H1 (cell line): ENCODE data around the gene MAGI1. TPM values are rescaled to one million over a fixed set of nuclear protein-coding genes. Genes with fewer than 3 reads are reported as not detected.
"Not testable (repeated sequence)": the region's sequence is repeated elsewhere in the genome, so short reads cannot be mapped to it uniquely, and the experiment has no call there.

ENCODE experiments used
- CTCF ChIA-PET: fragments of 300-600 bp; sonication (Branson Sonifier 250); formaldehyde crosslinking; loops from one replicate; lab custom pipeline; 2021; ENCODE audit not compliant: partially characterized antibody; lab: Charles Lee
- POLR2A ChIA-PET: fragments of 300-600 bp; sonication (Branson Sonifier 250); formaldehyde crosslinking; loops from one replicate; lab custom pipeline; 2021; ENCODE audit warnings: inconsistent platforms; ENCODE audit not compliant: partially characterized antibody; lab: Charles Lee
- DNase-seq, 2 experiments: peaks; one replicate each; pipeline versions ENCODE4 v3.0.0 to v3.0.0-alpha.2; 2010 to 2022; ENCODE audit warnings: low spot score in 2 of 2, low read depth in 1 of 2, mixed read lengths in 1 of 2
- FAIRE-seq: peaks from 2 replicates; lab custom pipeline; 2011; peaks lifted over from hg19 to GRCh38; lab: Jason Lieb, UNC
- H2AFZ ChIP-seq: 2 replicates; pipeline ENCODE4 v1.8.1; 2012; ENCODE audit warnings: low read length, inconsistent platforms
- H2AK5ac ChIP-seq: 2 replicates; pipeline ENCODE4 v1.6.1; 2013; ENCODE audit warnings: low read depth, low read length
- H2BK120ac ChIP-seq: replicated peaks from 2 replicates; pipeline ENCODE3; 2013; ENCODE audit warnings: low read depth, low read length, inconsistent platforms
- H2BK12ac ChIP-seq: 2 replicates; pipeline ENCODE4 v1.6.1; 2013; ENCODE audit warnings: low read depth, low read length
- H2BK15ac ChIP-seq: 2 replicates; pipeline ENCODE4 v1.6.1; 2013; ENCODE audit warnings: low read length
- H2BK20ac ChIP-seq: 2 replicates; pipeline ENCODE4 v1.6.1; 2013; ENCODE audit warnings: low read length
- H2BK5ac ChIP-seq: 2 replicates; pipeline ENCODE4 v1.6.1; 2013; ENCODE audit warnings: low read depth, low read length
- H3K14ac ChIP-seq: 2 replicates; pipeline ENCODE4 v1.6.1; 2013; ENCODE audit warnings: inconsistent platforms; ENCODE audit not compliant: insufficient read length
- H3K18ac ChIP-seq: 2 replicates; pipeline ENCODE4 v1.6.1; 2013; ENCODE audit warnings: low read length; ENCODE audit errors: extremely low read depth
- H3K23ac ChIP-seq: 2 replicates; pipeline ENCODE4 v1.6.1; 2013; ENCODE audit warnings: inconsistent platforms; ENCODE audit not compliant: insufficient read length
- H3K23me2 ChIP-seq: 2 replicates; pipeline ENCODE4 v1.6.1; 2013; ENCODE audit warnings: low read depth, low read length
- H3K27ac ChIP-seq: 2 replicates; pipeline ENCODE4 v1.6.1; 2011; ENCODE audit warnings: low read depth, low read length, inconsistent platforms
- H3K27me3 ChIP-seq, 4 experiments: replicated peaks in 1 of 4; 1 replicate in 1 of 4; 2 replicates in 3 of 4; pipeline versions ENCODE4 v1.6.1 to v1.8.1; 2011 to 2013; ENCODE audit warnings: low read length in 3 of 4, mild to moderate bottlenecking in 3 of 4, inconsistent platforms in 2 of 4, mixed read lengths in 2 of 4, moderate library complexity in 1 of 4; ENCODE audit not compliant: control insufficient read depth in 3 of 4, insufficient read depth in 3 of 4; ENCODE audit errors: extremely low read depth in 1 of 4
- H3K36me3 ChIP-seq, 4 experiments: 2 replicates each; pipeline versions ENCODE4 v1.6.1 to v1.8.1; 2011 to 2013; ENCODE audit warnings: mild to moderate bottlenecking in 4 of 4, low read length in 3 of 4, moderate library complexity in 2 of 4, control low read depth in 1 of 4, inconsistent platforms in 1 of 4; ENCODE audit not compliant: insufficient read depth in 4 of 4, control insufficient read depth in 2 of 4
- H3K4ac ChIP-seq: replicated peaks from 2 replicates; pipeline ENCODE3; 2013; ENCODE audit warnings: low read length, low read depth, mixed read lengths, inconsistent platforms; ENCODE audit not compliant: insufficient read length
- H3K4me1 ChIP-seq, 4 experiments: replicated peaks in 1 of 4; 1 replicate in 1 of 4; 2 replicates in 3 of 4; pipeline versions ENCODE4 v1.6.1 to v1.8.1; 2011 to 2013; ENCODE audit warnings: low read length in 3 of 4, inconsistent platforms in 2 of 4, mixed read lengths in 1 of 4; ENCODE audit not compliant: insufficient read depth in 4 of 4, control insufficient read depth in 3 of 4
- H3K4me2 ChIP-seq, 2 experiments: 2 replicates each; pipeline versions ENCODE4 v1.6.1 to v1.8.1; 2011 to 2013; ENCODE audit warnings: low read depth in 2 of 2, low read length in 2 of 2, control low read depth in 1 of 2, inconsistent platforms in 1 of 2, mild to moderate bottlenecking in 1 of 2; ENCODE audit not compliant: insufficient read depth in 1 of 2
- H3K4me3 ChIP-seq, 4 experiments: fragments of 200-600, 300-600 bp in 1 of 4; sonication (generic), shearing (Covaris generic), sonication (Bioruptor Twin) in 1 of 4; 2 replicates each; pipeline versions ENCODE4 v1.5.1 to v1.8.1; 2011 to 2016; ENCODE audit warnings: low read length in 4 of 4, low read depth in 3 of 4, control low read depth in 2 of 4, inconsistent platforms in 2 of 4, mild to moderate bottlenecking in 2 of 4, mixed read lengths in 1 of 4, moderate library complexity in 1 of 4; ENCODE audit not compliant: insufficient read depth in 2 of 4; ENCODE audit errors: extremely low read depth in 1 of 4
- H3K56ac ChIP-seq: replicated peaks from 2 replicates; pipeline ENCODE3; 2013; ENCODE audit warnings: low read depth, mild to moderate bottlenecking, mixed read lengths, low read length, inconsistent platforms; ENCODE audit not compliant: insufficient read length
- H3K79me1 ChIP-seq: 2 replicates; pipeline ENCODE4 v1.6.1; 2013; ENCODE audit warnings: low read depth, low read length, control low read depth
- H3K79me2 ChIP-seq, 2 experiments: 2 replicates each; pipeline versions ENCODE4 v1.6.1 to v1.8.1; 2012 to 2013; ENCODE audit warnings: low read length in 2 of 2, mild to moderate bottlenecking in 2 of 2, inconsistent platforms in 1 of 2; ENCODE audit not compliant: insufficient read depth in 2 of 2, control insufficient read depth in 1 of 2
- H3K9ac ChIP-seq, 4 experiments: replicated peaks in 1 of 4; 1 replicate in 1 of 4; 2 replicates in 3 of 4; pipeline versions ENCODE4 v1.6.1 to v1.8.1; 2011 to 2013; ENCODE audit warnings: low read depth in 3 of 4, low read length in 3 of 4, control low read depth in 2 of 4, mild to moderate bottlenecking in 2 of 4, moderate library complexity in 2 of 4, inconsistent platforms in 1 of 4; ENCODE audit errors: extremely low read depth in 1 of 4
- H3K9me3 ChIP-seq, 2 experiments: 2 replicates each; pipeline versions ENCODE4 v1.6.1 to v1.8.1; 2012 to 2013; ENCODE audit warnings: mild to moderate bottlenecking in 2 of 2, moderate library complexity in 2 of 2, control low read depth in 1 of 2, inconsistent platforms in 1 of 2, low read depth in 1 of 2, low read length in 1 of 2, mixed read lengths in 1 of 2; ENCODE audit not compliant: insufficient read depth in 2 of 2
- H4K20me1 ChIP-seq, 2 experiments: replicated peaks in 1 of 2; 2 replicates each; pipeline versions ENCODE3 to v1.8.1; 2011 to 2013; ENCODE audit warnings: inconsistent platforms in 2 of 2, low read length in 2 of 2, mild to moderate bottlenecking in 1 of 2; ENCODE audit not compliant: insufficient read depth in 2 of 2, control insufficient read depth in 1 of 2
- H4K5ac ChIP-seq: 2 replicates; pipeline ENCODE4 v1.6.1; 2013; ENCODE audit warnings: low read length, low read depth, mixed read lengths, inconsistent platforms; ENCODE audit not compliant: insufficient read length
- H4K8ac ChIP-seq: 2 replicates; pipeline ENCODE4 v1.8.0; 2013; ENCODE audit warnings: mild to moderate bottlenecking, moderate library complexity, low read length, inconsistent platforms; ENCODE audit not compliant: insufficient read depth; ENCODE audit errors: extremely low read depth
- H4K91ac ChIP-seq: replicated peaks from 2 replicates; pipeline ENCODE3; 2013; ENCODE audit warnings: low read length, mixed read lengths, inconsistent platforms; ENCODE audit not compliant: insufficient read length
- POLR2A ChIP-seq, 2 experiments: IDR thresholded peaks; 1 replicate in 1 of 2; 2 replicates in 1 of 2; pipeline ENCODE4 v1.6.1; 2011; ENCODE audit warnings: low read depth in 2 of 2, low read length in 2 of 2, mild to moderate bottlenecking in 2 of 2; ENCODE audit errors: control extremely low read depth in 1 of 2
- POLR2AphosphoS5 ChIP-seq: IDR thresholded peaks from 2 replicates; pipeline ENCODE4 v1.6.1; 2011; ENCODE audit warnings: low read depth, low read length
- TAF7 ChIP-seq: optimal IDR thresholded peaks from 2 replicates; pipeline ENCODE3; 2011; ENCODE audit warnings: low read depth, mild to moderate bottlenecking, inconsistent platforms, low read length, moderate library complexity, borderline replicate concordance
- TBP ChIP-seq: IDR thresholded peaks from 2 replicates; pipeline ENCODE4 v1.6.1; 2011; ENCODE audit warnings: low read depth, low read length, improper control_type of control experiment
- WGBS, 2 experiments: shearing (Covaris generic) in 1 of 2; methylation state at CpG; one replicate each; pipeline versions ENCODE4 v1.1.6 to v1.1.7; 2013 to 2015; ENCODE audit warnings: low lambda C conversion rate in 2 of 2, mixed read lengths in 2 of 2, inconsistent platforms in 1 of 2, low coverage in 1 of 2, missing lambda C conversion rate in 1 of 2; ENCODE audit not compliant: insufficient replicate concordance in 2 of 2, insufficient coverage in 1 of 2, insufficient read length in 1 of 2; ENCODE audit errors: extremely low coverage in 1 of 2, missing lambda C conversion rate in 1 of 2; 5-methylcytosine and 5-hydroxymethylcytosine counted together
- polyA plus RNA-seq, 7 experiments: library from polyadenylated mRNA; depleted of rRNA in 3 of 7; stranded (reverse) in 5 of 7; unstranded in 2 of 7; fragments of >200 nt in 5 of 7; fragments of 200-250 nt in 2 of 7; gene quantifications; 1 replicate in 5 of 7; 2 replicates in 1 of 7; 4 replicates in 1 of 7; pipeline versions ENCODE4 v1.2.1 to v1.2.3, GENCODE V29; 2011 to 2013; ENCODE audit warnings: missing spikeins in 2 of 7, mixed read lengths in 2 of 7
- total RNA-seq: library from RNA; stranded (reverse); fragmentation: NEBNext Ultra II Directional; extraction: Animal tissue kit (Norgen Biotek cat#: 25700); gene quantifications from 2 replicates; pipeline ENCODE4 v1.2.1, GENCODE V29; 2021

The MAGI1 gene
- total and polyA plus RNA-seq, 2 of the 8 experiments (the other 6 are each of a cell fraction or from before 2014, with no cell fraction given) = 19.8 to 78.0 TPM

- H2AK5ac ChIP-seq, H2AFZ ChIP-seq, H3K27ac ChIP-seq, H3K56ac ChIP-seq, H3K79me2 ChIP-seq, H3K4ac ChIP-seq, H4K20me1 ChIP-seq, H3K23me2 ChIP-seq, H3K4me2 ChIP-seq, H3K4me1 ChIP-seq, FAIRE-seq, H3K4me3 ChIP-seq, H3K79me1 ChIP-seq, H3K9ac ChIP-seq, H2BK5ac ChIP-seq, H2BK15ac ChIP-seq, DNase-seq, H3K9me3 ChIP-seq, H2BK12ac ChIP-seq, H4K8ac ChIP-seq, H3K18ac ChIP-seq, H4K5ac ChIP-seq, H3K23ac ChIP-seq, H4K91ac ChIP-seq, H2BK120ac ChIP-seq, H3K27me3 ChIP-seq, CTCF ChIA-PET, H3K14ac ChIP-seq, H3K36me3 ChIP-seq, H2BK20ac ChIP-seq: not testable (repeated sequence)
- TF ChIP-seq TAF7 (peak; percentile 94), POLR2AphosphoS5 (peak; percentile 58; the same call in 1 of the 2 replicates), POLR2A (IDR thresholded peaks at IDR 0.05; ENCODE audit: control extremely low read depth in 1 of 2, low read depth in 2 of 2, low read length in 2 of 2) (peak; percentile 51 to 57; a peak in 2 of 3 replicates), TBP (peak; percentile 58; the same call in 1 of the 2 replicates)
- POLR2A ChIA-PET = interaction anchor here (1.7 to 2.0 kb wide), 2 partner anchors 9 to 10 kb away, joined by 6 to 23 read pairs; no protein-coding TSS in a partner anchor
- 89% methylated on average over 8 of the region's 8 CpGs; no CpG with 5 or more reads in 1 of the 2 experiments for WGBS, 2 experiments
Measured at GRCh38 chr3:65607965-65608460, 430.7 kb downstream of the MAGI1 start.
